ENCODE results near the gene TMEM25.
"Not testable (repeated sequence)": the region's sequence is repeated elsewhere in the genome, so short reads cannot be mapped to it uniquely, and the experiment has no call there.

TMEM25 gene

GRCh38 chr11:118532852-118533768 is 2.1 kb downstream of the TMEM25 start:
- no peak for DNase-seq

DNA sequence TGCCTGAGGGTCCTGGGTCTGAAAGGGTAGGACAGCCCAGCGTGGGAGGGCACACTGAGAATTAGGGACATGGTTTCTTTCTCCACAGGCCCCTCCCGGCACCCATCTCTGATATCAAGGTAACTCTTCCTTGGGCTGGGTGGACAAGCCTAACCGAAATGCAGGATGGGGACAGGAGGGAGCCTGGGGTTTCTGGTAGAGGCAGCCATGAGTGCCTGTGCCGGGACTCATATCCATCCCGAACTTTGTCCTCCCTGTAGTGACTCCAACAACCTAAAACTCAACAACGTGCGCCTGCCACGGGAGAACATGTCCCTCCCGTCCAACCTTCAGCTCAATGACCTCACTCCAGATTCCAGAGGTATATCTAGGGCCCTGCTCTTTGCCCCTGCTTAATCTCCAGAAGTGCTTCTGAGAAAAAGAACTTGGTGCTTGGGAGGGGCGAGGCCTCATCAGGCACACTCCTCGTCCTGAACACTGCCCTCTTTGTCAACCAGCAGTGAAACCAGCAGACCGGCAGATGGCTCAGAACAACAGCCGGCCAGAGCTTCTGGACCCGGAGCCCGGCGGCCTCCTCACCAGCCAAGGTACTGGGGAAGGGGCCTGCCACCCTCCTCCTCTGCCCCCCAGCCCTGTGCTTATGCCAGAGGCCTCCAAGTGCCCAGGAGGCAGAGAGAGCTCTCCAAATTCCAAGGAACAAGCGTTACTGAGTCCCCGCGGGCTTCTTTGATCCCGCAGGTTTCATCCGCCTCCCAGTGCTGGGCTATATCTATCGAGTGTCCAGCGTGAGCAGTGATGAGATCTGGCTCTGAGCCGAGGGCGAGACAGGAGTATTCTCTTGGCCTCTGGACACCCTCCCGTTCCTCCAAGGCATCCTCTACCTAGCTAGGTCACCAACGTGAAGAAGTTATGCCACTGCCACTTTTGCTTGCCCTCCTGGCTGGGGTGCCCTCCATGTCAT is 3.1 kb downstream of the TMEM25 start:
- no peak for DNase-seq

DNA sequence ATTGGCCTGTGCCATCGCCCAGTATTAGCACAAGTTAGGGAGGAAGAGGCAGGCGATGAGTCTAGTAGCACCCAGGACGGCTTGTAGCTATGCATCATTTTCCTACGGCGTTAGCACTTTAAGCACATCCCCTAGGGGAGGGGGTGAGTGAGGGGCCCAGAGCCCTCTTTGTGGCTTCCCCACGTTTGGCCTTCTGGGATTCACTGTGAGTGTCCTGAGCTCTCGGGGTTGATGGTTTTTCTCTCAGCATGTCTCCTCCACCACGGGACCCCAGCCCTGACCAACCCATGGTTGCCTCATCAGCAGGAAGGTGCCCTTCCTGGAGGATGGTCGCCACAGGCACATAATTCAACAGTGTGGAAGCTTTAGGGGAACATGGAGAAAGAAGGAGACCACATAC is 4.3 kb downstream of the TMEM25 start:
- no peak for DNase-seq

- no peak for DNase-seq
Measured at GRCh38 chr11:118536726-118537125, 5.7 kb downstream of the TMEM25 start.

DNA sequence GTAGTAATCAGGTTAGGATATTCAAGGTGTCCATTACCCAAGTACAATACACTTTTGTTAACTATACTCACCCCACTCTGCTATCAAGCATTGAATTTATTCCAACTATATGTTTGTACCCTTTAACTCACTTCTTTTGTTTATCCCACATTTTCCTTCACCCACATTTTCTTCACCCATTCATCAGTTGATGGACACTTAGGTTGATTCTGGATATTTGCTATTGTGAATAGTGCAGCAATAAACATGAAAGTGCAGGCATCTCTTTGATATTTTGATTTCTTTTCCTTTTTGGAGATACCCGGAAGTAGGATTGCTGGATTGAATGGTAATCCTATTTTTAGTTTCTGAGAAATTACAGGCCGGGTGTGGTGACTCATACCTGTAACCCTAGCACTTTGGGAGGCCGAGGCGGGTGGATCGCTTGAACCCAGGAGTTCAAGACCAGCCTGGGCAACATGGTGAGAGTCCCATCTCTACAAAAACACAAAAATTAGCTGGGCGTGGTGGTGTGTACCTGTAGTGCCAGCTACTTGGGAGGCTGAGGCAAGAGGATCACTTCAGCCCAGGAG is 6.5 kb downstream of the TMEM25 start:
- no peak for DNase-seq

GRCh38 chr11:118544010-118544646 is 13.1 kb downstream of the TMEM25 start:
- no peak for DNase-seq

GRCh38 chr11:118544647-118545010 is 13.6 kb downstream of the TMEM25 start:
- DNase-seq, result no peak

DNA sequence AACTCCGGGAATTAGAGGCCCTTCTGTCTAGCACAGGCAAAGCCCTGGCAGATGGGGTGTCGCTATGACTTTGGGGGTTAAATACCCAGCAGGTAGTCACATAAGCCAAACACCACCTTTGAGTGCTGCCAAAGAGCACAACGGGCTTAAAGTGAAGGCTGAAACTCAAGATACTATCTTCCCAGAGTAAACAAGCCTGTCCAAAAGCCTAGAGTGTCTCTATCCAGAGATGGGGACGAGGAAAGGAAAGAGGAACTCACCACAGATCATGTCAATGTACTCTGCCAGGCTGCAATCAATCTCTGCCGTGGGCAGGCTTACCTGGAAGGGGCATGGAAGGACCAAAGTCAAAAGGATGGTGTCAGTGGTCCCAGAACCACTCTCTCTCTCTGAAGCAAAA is 14.5 kb downstream of the TMEM25 start:
- no peak for DNase-seq

- DNase-seq, result no peak
Measured at GRCh38 chr11:118547132-118547531, 16.1 kb downstream of the TMEM25 start.

DNA sequence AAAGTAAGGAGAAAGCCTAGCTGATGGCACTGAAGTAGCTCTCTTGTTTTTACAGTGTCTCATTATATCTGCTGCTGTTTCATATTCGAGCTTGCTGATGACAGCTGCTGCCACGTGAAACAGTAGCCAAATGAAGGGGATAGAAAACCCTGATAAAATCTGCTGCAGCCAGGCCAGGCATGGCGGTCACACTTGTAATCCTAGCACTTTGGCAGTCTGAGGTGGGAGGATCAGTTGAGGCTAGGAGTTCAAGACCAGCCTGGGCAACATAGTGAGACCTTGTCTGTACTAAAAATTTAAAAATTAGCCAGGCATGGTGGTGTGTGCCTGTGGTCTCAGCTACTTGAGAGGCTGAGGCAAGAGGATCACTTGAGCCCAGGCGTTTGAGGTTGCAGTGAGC is 21.3 kb downstream of the TMEM25 start:
- DNase-seq, result no peak

- no peak for DNase-seq
Measured at GRCh38 chr11:118560806-118561205, 29.8 kb downstream of the TMEM25 start.

- DNase-seq, result no peak
Measured at GRCh38 chr11:118565051-118565450, 34.1 kb downstream of the TMEM25 start.

DNA sequence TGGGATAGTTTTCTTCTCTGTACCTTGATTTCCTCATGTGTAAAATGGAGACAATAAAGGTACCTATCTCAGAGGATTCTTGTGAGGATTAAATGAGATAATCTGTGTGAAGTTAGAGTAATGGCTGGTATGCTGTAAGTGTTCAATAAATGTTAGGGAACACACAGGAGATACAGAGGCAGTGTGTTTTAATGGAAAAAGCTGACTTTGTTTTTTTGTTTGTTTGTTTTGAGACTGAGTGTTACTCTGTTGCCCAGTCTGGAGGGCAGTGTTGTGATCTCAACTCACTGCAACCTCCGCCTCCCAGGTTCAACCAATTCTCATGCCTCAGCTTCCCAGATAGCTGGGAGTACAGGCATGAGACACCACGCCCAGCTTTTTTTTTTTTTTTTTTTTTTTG is 38.7 kb downstream of the TMEM25 start:
- DNase-seq, result no peak

- no peak for DNase-seq
Measured at GRCh38 chr11:118570787-118571186, 39.8 kb downstream of the TMEM25 start.

- not testable (repeated sequence) for DNase-seq
Measured at GRCh38 chr11:118571701-118572060, 40.7 kb downstream of the TMEM25 start.

GRCh38 chr11:118572061-118572980 is 41.3 kb downstream of the TMEM25 start, which contains the start of gene ARCN1:
TSS of gene ARCN1 (plus strand) at chr11:118572409. CDS start at chr11:118572548, 139 bp downstream.
- peak; percentile 86 for DNase-seq

GRCh38 chr11:118572981-118573550 is 42.1 kb downstream of the TMEM25 start:
- DNase-seq, result peak; percentile 63

- DNase-seq, result no peak
Measured at GRCh38 chr11:118574636-118575035, 43.6 kb downstream of the TMEM25 start.

GRCh38 chr11:118577995-118578394 is 47.0 kb downstream of the TMEM25 start:
- not testable (repeated sequence) for DNase-seq

GRCh38 chr11:118581057-118581456 is 50.1 kb downstream of the TMEM25 start:
- DNase-seq, result no peak

Measured in CD4-positive, alpha-beta T cell treated with Interleukin-21 for 1 hour (primary cell).